NCI-H1694 treated with DMSO at 0.1 percent for 48 hours (cell line): Measurements from ENCODE around the gene GRIP1.

Experiments used
- DNase-seq: peaks from one replicate; lab custom pipeline; 2025; lab: John Stamatoyannopoulos, UW

Gene GRIP1, protein sequence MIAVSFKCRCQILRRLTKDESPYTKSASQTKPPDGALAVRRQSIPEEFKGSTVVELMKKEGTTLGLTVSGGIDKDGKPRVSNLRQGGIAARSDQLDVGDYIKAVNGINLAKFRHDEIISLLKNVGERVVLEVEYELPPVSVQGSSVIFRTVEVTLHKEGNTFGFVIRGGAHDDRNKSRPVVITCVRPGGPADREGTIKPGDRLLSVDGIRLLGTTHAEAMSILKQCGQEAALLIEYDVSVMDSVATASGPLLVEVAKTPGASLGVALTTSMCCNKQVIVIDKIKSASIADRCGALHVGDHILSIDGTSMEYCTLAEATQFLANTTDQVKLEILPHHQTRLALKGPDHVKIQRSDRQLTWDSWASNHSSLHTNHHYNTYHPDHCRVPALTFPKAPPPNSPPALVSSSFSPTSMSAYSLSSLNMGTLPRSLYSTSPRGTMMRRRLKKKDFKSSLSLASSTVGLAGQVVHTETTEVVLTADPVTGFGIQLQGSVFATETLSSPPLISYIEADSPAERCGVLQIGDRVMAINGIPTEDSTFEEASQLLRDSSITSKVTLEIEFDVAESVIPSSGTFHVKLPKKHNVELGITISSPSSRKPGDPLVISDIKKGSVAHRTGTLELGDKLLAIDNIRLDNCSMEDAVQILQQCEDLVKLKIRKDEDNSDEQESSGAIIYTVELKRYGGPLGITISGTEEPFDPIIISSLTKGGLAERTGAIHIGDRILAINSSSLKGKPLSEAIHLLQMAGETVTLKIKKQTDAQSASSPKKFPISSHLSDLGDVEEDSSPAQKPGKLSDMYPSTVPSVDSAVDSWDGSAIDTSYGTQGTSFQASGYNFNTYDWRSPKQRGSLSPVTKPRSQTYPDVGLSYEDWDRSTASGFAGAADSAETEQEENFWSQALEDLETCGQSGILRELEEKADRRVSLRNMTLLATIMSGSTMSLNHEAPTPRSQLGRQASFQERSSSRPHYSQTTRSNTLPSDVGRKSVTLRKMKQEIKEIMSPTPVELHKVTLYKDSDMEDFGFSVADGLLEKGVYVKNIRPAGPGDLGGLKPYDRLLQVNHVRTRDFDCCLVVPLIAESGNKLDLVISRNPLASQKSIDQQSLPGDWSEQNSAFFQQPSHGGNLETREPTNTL

GRCh38 chr12:66678338-66679275 is at the start of gene GRIP1:
Gene GRIP1, minus strand, starts transcription at chr12:66679076. Its CDS starts 172 bp downstream, at chr12:66678904.
- DNase-seq, result peak; percentile 31

GRCh38 chr12:66726556-66726955 is 47.7 kb upstream of the GRIP1 start:
- DNase-seq, result no peak

DNA sequence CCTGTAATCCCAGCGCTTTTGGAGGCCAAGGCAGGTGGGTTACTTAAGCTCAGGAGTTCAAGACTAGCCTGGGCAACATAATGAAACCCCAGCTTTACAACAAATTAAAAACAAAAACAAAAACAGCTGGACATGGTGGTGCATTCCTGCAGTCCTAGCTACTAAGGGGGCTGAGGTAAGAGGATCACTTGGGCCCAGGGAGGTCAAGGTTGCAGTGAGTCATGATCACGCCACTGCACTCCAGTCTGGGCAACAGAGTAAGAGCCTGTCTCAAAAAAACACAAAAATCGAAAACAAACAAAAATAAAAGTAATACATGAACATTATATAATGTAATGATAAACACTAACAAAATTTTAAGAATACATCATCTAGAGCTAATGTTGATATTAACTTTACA is 46.2 kb upstream of the GRIP1 start:
- DNase-seq, result no peak

DNA sequence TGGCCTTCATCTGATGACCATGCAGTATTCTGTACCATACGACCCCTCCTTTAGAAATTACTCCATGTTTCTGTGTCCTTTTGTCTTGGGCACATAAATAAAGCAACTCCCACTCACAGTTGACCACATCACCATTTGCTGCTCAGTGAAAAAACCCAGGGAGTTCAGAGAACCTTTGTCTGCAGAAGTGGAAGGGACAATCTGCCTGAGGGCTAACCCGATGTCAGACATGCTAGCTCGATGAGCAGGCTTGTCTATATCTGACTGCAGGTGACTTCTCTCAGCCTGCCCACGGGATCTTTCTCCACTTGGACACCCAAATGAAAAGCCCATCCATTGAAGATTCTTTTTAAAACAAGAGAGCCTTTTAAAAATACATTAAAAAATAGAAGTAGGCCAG is 45.7 kb upstream of the GRIP1 start:
- no peak for DNase-seq

GRCh38 chr12:66724026-66724425 is 45.1 kb upstream of the GRIP1 start:
- DNase-seq, result no peak

DNA sequence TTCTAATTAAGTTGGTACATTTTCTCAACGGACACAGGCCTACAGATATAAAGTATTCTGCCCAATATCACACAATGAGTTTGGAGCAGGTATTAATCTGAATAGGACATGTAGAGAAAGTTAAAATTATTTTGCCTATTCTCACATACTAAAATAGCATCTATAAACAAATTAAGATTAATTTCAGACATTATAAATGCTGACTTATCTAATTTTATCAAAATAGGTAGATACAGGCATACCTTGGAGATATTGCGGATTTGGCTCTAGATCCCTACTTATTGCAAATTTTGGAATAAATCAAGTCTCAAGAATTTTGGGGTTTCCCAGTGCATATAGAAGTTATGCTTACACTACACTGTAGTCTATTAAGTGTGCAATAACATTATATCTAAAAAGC is 41.0 kb upstream of the GRIP1 start:
- DNase-seq, result no peak

- peak; percentile 20 for DNase-seq
Observed at GRCh38 chr12:66717036-66717673, 38.3 kb upstream of the GRIP1 start.

GRCh38 chr12:66716522-66716921 is 37.6 kb upstream of the GRIP1 start:
- DNase-seq, result no peak

DNA sequence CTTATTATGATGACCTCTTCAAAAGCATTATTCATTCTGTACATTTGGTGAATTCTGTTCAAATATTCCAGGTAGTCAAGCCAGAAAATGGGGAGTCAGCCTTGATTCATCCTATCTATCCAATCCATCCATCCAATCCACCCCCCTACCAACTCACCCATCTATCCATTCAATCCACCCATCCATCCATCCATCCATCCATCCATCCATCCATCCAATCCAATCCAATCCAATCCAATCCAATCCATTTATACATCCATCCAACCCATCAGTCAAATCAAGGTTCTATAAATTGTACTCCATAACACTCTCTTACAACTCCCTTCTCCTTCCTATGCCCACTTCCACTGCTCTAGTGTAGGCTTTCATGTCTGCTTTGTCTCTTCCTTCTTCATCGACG is 35.8 kb upstream of the GRIP1 start:
- DNase-seq, result no peak

DNA sequence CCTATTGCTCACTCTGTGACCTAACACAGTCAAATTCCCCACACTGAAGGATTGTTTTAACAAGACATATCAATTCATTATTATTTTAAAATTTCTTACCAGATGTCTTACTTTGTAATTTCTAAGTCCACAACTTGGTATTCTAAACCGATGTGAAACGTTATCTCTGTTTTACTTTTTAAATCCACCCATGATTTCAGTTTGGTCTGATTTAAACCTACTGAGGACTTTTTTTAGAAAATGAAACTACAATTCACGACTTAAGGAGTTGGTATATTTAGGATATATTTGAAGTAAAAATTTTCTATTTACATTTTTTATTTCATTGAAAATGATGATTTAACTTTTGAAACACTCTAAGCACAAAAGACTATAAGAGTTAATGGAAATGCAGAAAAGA is 35.1 kb upstream of the GRIP1 start:
- DNase-seq, result no peak

DNA sequence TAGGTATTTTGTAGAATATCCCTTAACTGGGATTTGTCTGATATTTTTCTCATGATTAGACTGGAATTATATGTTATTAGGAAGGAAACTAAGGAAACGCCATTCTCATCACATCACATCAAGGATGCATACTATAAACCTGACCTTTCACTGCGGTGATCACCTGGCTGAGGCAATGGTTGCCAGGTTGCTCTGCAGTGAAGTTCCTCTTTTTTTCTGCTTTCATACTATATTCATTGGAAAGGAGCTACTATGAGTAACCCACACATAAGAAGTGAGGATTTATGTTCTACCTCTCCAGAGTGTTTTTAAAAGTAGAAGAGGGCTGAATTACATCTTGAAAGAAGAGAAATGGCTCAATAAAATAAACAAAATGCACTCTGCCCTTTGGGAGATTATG is 31.0 kb upstream of the GRIP1 start:
- no peak for DNase-seq

- DNase-seq, result no peak
Observed at GRCh38 chr12:66709457-66709773, 30.5 kb upstream of the GRIP1 start.

DNA sequence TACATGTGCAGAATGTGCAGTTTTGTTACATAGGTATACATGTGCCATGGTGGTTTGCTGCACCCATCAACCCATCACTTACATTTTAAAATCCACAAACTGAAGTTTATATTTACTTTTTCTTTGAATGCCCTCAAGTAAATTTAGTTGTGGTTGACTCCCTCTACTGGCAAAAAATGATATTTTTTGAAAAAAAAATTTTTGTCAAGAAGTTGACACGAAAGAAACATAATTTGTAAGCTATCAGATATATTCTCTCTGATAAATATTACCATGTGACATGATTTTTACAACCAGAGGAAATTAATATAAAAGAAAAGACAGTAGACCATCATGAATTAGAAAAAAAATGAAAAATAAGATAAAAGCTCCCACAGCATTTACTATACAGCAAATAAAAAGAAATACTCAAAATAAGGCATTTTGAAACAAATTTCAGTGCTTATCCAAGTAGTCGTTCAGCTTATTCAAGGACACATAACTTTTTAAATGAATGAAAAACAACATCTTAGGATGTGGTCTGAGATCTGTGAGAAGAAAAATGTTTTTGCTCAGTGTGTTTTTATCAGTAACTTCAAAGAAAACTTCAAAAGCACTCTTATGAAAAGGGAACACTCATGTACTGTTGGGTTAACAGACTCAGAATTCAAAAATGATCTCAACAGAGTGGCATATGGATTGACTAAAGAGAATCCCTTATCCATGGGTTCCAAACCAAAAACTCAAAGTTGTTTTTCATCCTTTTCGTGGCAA is 30.0 kb upstream of the GRIP1 start:
- DNase-seq, result peak; percentile 10

DNA sequence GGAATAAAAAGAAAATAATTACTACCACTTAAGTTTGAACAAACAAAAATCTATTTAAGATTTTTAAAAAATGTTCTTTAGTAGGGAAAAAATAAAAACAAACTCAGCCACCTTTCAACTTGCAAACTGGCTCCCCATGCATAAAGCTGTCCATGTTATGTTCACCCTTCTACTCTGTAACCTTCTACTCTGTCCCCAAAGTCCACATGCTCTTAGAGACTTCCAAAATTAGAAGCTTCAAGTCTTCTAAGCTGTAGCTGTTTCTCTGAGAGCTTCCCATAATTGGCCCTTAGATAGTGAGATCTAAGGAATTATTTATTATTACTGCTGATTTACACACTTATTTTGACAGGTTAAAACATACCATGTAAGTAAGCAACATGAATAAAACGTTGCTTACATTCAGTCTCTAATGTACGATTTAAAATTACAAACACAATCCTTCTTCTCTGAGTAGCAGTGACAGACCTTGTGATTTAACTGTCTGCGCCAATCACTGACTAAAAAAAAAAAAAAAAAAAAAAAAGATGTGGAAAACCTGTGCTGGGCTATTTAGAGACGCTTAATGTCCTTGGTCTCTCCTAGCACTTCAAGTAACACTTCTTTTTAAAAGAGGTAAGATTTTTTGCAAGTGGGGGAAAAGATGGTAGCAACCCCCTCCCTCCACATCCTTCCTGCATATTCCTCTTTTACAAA is 28.3 kb upstream of the GRIP1 start:
- no peak for DNase-seq

- no peak for DNase-seq
Observed at GRCh38 chr12:66699738-66700482, 21.0 kb upstream of the GRIP1 start.

- no peak for DNase-seq
Observed at GRCh38 chr12:66698558-66698957, 19.7 kb upstream of the GRIP1 start.

- no peak for DNase-seq
Observed at GRCh38 chr12:66697404-66697803, 18.5 kb upstream of the GRIP1 start.

GRCh38 chr12:66694666-66695613 is 16.1 kb upstream of the GRIP1 start:
- no peak for DNase-seq
